Posterior cingulate gyrus (tissue), 11 donors: Measurements from ENCODE around the gene AKAP8L.

Experiments
- DNase-seq, 10 donors: peaks; one replicate each; pipeline versions ENCODE4 v3.0.0 to v3.0.0-alpha.2; 2020 to 2021; ENCODE audit warnings: mixed read lengths in 3 of 10
- intact Hi-C: fragments of 100-400 bp; cut with DNase I; formaldehyde crosslinking; loops from one replicate; pipeline ENCODE4 v1.15.1; 2023

AKAP8L gene

GRCh38 chr19:15436012-15436825 lies 17.4 kb upstream of the AKAP8L start:
- peak in 1 of 10 donors; percentile 15 for DNase-seq
- intact Hi-C loops, result no loop called here

- peak in 2 of 10 donors; percentile 66 to 72 for DNase-seq
- intact Hi-C loops, result loop anchor here (2.0 to 5.0 kb wide), 4 partner anchors 15 to 166 kb away; partner anchors contain the start of genes AKAP8, AKAP8L and WIZ
These were observed 14.8 kb upstream of the AKAP8L start for GRCh38 chr19:15433519-15434069.

GRCh38 chr19:15432629-15433518 lies 14.1 kb upstream of the AKAP8L start:
- intact Hi-C loops, result loop anchor here (2.0 to 5.0 kb wide), 4 partner anchors 14 to 166 kb away; partner anchors contain the start of genes AKAP8, AKAP8L and WIZ
- DNase-seq, result peak; percentile 88 to 99 (median 93)

- intact Hi-C loops, result loop anchor here (2.0 to 5.0 kb wide), 4 partner anchors 13 to 165 kb away; partner anchors contain the start of genes AKAP8, AKAP8L and WIZ
- DNase-seq, result peak in 3 of 10 donors; percentile 25 to 81 (median 59)
These were observed 13.3 kb upstream of the AKAP8L start for GRCh38 chr19:15432018-15432494.

GRCh38 chr19:15431396-15432017 lies 12.7 kb upstream of the AKAP8L start:
- DNase-seq, result peak in 3 of 10 donors; percentile 18 to 42 (median 31)
- intact Hi-C loops, result loop anchor here (2.0 to 5.0 kb wide), 4 partner anchors 13 to 164 kb away; partner anchors contain the start of genes AKAP8, AKAP8L and WIZ

GRCh38 chr19:15430526-15431120 lies 11.8 kb upstream of the AKAP8L start:
- DNase-seq, result peak in 2 of 10 donors; percentile 39 to 71
- intact Hi-C loops, result loop anchor here (5.0 kb wide), 2 partner anchors 53 to 163 kb away; partner anchors contain the start of gene AKAP8

GRCh38 chr19:15429825-15430467 lies 11.2 kb upstream of the AKAP8L start:
- intact Hi-C loops, result loop anchor here (5.0 kb wide), 2 partner anchors 53 to 163 kb away; partner anchors contain the start of gene AKAP8
- DNase-seq, result peak in 2 of 10 donors; percentile 60 to 72

- intact Hi-C loops, result no loop called here
- peak in 3 of 10 donors; percentile 58 to 78 (median 59) for DNase-seq
These were observed 10.4 kb upstream of the AKAP8L start for GRCh38 chr19:15428956-15429824.

GRCh38 chr19:15427991-15428471 lies 9.2 kb upstream of the AKAP8L start:
- intact Hi-C loops, result no loop called here
- DNase-seq, result peak in 3 of 10 donors; percentile 38 to 82 (median 44)

- intact Hi-C loops, result no loop called here
- peak in 2 of 10 donors; percentile 8 to 75 for DNase-seq
These were observed 8.5 kb upstream of the AKAP8L start for GRCh38 chr19:15427350-15427700.

GRCh38 chr19:15426485-15427349 lies 7.9 kb upstream of the AKAP8L start:
- intact Hi-C loops, result no loop called here
- peak in 2 of 10 donors; percentile 59 to 63 for DNase-seq

- intact Hi-C loops, result no loop called here
These were observed 6.6 kb upstream of the AKAP8L start for GRCh38 chr19:15425321-15425950.

GRCh38 chr19:15424692-15425272 lies 6.0 kb upstream of the AKAP8L start:
- peak in 2 of 10 donors; percentile 67 to 78 for DNase-seq
- intact Hi-C loops, result no loop called here

More at GRCh38 chr19:15425321-15425950, 6.6 kb upstream of the AKAP8L start:
- peak in 2 of 10 donors; percentile 67 to 72 for DNase-seq

GRCh38 chr19:15424121-15424520 lies 5.3 kb upstream of the AKAP8L start:
- DNase-seq, result peak in 2 of 10 donors; percentile 46 to 52
- intact Hi-C loops, result no loop called here

- intact Hi-C loops, result no loop called here
- peak in 2 of 10 donors; percentile 19 to 36 for DNase-seq
These were observed 4.3 kb upstream of the AKAP8L start for GRCh38 chr19:15423130-15423529.
